GM19452 (cell line): ENCODE results near the gene FSTL5.
"Not testable (repeated sequence)": the region's sequence is repeated elsewhere in the genome, so short reads cannot be mapped to it uniquely, and the experiment has no call there.

Experiments used
- ATAC-seq: cut with Tn5 transposase; IDR thresholded peaks from one replicate; pipeline ENCODE4 v1.9.1; 2021; ENCODE audit not compliant: unreplicated experiment

Gene FSTL5

DNA sequence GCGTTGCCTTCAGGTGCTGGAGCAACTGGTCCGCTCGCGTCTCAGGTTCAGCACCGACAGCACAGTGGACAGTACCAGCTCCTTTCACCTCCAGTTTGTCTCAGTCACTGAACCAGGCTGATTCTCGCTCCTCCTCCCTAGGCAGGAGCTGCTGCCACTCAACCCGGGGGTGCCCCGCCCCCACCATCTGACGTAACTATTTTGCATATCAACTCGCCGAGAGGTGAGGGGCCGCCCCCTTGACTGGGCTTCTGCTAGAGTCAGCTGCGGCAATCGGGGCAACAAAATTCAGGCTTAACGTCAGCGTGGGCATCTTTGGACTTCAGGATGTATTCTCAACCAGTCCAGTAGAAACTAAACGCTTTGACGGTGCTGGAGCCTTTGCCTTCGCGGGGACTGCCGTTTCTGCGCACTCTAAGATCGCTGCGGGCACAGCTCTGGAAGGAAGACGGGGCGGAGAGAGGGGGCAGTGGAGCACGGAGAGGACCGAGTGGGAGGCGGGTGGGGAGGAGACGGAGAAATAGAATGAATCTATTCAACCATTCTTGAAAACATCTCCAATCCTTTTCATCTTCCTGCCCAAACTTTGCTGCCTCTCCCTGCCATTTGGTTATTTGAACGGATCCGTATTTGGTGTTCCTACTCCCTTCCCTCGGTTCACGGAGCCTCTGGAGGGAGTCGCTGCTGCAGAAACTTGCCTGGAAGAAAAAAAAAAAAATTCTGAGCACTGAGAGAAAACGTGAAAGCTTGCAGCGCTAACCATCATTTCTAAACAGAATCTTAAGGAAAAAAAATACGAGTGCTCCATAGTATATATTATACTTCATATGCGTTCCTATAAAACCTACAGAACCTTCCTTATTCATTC lies at the start of gene FSTL5:
Gene FSTL5, minus strand, starts transcription at position 109 of the 868 bp plus-strand sequence. CDS start 52,604 bp downstream, outside the sequence.
- peak; percentile 78 for ATAC-seq

DNA sequence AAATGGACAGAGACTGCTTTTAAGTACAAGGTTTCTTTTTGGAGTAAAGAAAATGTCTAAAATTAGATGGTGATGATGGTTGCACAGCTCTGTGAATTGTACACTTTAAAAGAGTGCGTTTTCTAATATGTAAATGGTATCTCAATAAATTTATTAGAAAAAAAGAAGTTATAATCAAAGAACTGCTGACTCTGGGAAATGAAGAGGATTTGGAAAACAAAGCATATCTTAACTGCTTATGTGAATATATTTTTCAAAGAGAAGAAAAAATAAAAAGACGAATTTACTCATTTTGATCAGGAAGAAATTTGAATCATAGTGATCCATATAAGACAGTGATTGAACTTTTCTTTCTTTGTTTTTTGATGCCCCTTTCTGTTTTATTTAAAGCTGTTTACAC lies 45.9 kb upstream of the FSTL5 start:
- ATAC-seq = no peak

DNA sequence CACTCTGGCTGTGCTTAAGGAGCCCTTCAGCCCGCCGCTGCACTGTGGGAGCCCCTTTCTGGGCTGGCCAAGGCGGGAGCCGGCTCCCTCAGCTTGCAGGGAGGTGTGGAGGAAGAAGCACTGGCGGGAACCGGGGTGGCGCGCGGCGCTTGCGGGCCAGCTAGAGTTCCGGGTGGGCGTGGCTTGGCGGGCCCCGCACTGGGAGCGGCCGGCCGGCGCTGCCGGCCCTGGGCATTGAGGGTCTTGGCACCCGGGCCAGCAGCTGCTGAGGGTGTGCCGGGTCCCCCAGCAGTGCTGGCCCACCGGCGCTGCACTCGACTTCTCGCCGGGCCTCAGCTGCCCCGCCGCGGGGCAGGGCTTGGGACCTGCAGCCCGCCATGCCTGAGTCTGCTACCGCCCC lies 39.7 kb upstream of the FSTL5 start:
- ATAC-seq = not testable (repeated sequence)

DNA sequence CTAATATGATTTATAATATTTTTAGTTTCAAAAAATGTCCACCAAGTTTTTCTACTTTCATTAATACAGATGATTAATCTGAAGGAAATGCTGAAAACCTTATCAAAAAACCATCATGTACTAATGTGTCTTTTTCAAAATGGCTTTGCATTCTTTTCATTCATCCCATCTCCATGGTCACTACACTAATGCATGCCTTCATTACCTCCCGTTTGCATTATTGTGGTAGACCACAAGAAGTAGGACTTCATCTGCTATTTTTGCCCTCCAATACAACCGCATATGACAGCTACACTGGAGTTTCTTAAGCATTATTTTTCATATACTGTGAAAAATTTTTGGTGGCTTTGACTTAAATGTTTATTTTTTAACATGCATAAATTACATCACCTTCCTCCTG lies 37.9 kb upstream of the FSTL5 start:
- ATAC-seq = no peak

DNA sequence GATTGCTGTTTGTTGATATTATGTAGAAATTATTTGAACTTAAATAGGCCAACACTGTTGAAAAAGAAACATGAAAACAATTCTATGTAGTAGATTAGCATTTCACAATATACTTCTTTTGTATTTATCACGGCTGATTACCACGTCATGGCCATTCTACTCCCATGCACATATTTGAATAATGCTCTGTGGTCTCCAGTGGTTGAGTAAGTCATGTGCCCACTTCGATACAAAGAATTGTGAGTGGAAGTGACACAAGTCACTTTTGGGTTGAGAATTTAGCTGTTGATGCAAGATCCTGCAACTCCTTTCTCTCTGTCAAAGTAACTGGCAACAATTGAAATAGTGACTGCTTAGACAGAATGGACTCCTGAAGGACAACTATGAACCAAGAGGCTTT lies 6.7 kb upstream of the FSTL5 start:
- no peak for ATAC-seq

DNA sequence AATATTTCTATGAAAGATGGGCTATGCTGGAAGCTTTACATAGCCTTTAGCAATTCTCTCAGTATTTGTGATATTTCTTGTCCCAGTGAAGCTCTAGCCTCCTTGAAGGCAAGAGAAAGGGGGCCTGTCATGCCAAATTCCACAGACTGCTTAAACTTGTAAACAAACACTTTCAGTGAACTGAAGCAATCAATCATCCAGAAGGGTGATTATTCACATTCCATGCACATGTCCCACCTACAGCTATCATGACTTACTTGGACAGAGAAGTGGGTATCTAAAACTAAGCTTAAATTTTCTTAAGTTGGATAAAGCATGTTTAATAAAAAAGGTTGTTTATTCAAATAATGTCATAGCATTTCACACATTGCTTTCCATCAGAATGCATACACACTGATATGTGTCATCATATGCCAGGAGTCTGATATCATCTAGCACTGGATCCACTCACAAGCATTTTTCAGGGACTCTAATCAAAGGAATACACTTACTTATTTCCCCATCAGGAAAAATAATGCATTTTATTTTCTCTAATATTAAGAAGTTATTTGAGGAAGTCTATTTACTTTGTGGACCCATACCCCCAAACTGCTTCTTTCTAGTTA lies 1.2 kb upstream of the FSTL5 start:
- no peak for ATAC-seq

DNA sequence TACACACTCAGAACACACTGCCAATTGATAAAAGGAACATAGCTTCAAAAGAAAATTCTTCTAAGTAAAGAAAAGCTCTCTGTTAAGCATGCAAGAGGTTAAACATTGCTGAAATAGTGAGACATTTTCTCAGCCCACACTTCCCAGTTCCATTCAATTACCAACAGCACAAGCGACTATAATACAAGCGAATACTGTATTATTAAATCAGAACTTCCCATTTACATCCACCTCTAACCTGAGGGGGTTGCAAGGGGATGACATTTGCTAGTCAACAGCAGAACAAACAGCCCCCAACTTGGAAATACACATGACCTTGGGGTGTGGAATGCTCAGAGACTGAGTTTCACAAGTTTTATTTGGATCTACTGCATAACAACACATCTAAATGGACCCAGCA lies 1.1 kb downstream of the FSTL5 start:
- no peak for ATAC-seq

DNA sequence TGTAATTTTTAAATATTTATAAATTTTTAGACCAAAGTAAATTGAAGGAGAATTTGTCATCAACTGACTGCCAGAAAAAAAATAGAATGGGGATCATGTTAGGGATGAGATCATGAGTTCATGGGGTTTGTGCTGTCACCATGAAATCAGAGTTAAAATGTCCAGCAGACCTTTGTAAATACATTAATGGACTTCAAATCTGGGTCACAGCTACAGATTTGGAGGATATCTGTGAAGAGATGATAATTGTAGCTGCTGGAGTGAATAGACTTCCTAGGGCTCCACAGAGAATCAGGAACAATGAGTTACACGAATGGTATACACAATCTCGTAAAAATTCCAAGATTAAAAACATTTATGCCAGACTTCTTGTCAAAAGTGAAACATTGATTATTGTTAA lies 6.6 kb downstream of the FSTL5 start:
- no peak for ATAC-seq

DNA sequence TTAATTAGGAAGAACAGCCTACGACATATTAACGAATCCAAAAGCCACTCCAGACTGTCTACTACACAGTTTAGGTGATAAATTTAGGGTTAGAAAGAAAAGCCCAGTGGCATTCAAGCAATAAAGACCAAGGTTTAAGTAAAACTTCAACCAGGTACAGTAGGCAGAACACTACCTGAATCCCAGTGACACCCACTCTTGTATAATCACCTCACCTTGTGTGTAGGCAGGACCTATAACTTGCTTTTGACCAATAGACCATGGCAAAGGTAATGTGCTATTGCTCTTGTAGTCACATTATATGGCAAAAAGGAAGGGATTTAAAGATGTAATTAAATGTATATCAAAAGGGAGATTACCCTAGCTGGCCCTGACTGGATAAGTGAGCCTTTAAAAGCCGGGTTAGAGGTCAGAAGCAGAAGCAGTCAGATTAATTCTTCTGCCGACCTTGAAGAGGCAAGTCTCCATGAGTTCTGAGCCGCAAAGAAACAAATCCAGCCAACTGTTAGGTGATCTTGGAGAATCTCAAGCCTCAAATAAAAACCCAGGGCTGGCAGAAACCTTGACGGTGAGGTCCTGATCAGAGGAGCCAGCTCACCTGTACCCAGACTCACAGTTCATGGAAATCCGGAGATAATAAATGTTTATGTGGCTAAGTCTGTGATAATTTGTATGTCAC lies 8.8 kb downstream of the FSTL5 start:
- no peak for ATAC-seq

DNA sequence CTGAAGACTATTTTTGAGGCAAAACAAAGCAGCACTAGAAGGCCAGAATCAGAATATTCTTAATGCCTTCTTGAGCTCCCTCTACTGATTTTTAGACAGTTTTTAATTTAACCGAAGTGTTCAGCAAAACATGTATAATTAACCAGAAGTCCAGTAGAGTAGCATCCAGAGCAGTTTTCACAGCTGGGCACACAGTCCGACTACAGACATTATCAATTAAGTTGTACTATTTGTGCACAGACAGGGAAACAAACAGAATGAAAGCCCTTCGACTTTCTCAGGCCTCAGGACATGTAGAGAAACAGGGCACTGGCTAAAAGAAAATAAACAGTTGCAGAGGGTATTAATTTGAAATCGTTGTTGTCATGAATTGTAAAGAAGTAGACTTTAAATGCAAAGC lies 11.9 kb downstream of the FSTL5 start:
- ATAC-seq = no peak

DNA sequence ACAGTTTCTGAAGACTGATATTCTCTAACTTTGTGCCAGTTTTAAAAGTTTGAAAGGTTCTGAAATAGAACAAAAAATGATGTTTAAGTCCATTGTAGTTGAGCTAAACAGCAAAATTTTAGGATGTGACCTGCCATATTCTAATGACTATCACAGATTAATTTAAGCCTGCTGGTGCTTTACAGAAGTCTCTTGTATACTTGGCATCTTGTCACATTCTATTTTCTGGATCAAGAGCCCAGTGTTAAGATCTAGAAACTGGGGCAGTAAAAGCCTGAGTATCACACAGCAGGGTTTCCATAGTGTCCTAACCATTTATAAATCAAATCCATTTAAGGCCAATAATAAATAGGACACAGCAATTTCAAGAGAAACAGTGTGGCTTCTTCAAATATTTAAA lies 12.4 kb downstream of the FSTL5 start:
- no peak for ATAC-seq

DNA sequence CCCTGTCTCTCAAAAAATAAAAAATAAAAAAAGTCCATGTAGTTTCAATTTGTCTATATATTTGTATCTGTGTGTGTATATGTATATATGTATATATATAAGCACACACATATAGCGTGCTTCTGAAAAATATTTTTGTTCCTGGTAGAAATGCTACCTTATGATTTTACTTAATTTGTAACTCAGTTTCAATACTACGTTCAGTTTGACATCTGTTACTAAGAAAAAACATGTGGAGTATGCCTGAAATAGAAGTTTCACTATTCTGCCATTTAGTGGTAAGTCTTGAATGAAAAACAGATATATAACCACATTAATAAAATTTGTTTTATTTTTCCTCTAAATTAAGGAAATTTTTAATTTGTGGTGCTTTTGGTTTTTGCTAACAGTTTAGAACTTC lies 14.2 kb downstream of the FSTL5 start:
- ATAC-seq = no peak

DNA sequence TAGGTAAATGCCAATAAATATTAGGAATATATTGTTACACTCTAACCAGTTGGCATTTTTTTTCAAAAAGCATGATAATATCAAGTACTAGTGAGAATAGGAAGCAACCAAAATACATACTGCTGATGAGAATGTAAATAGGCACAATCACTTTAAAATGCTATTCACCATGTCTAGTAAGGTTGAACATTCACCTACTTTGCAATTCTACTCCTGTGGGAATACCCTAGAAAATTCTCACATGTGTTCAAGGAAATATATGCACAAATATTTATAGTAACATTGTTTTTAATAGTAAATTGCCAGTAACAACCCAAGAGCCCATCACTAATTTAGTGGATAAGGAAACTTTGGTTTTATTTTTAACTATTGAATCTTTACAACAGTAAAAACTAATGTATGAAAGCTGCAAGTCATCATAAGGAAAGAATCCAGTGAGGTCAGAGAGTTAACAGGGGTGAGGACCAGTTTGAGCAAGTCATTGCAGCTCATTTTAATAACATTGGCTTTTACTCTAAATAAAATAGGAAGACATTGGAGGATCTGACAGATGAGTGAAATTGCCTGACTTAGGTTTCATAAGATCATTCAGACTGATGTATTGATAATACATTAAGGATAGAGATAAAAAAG lies 23.6 kb downstream of the FSTL5 start:
- ATAC-seq = no peak

DNA sequence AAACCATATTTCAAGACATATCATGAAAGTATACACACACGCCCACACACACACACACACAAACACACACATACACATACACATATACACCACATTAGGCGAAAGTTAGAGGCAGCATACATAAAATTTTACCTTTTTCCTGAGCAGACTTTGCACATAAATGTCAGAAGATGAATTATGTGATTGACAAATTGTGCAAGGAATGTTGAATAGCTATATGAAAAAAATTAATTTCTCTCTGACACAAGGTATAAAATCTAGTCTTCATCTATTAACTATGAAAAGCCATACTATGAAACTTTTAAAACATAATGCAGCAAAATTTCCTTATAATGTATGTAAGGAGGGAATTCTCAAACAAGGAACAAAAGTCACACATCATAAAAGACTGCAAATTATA lies 24.4 kb downstream of the FSTL5 start:
- no peak for ATAC-seq

DNA sequence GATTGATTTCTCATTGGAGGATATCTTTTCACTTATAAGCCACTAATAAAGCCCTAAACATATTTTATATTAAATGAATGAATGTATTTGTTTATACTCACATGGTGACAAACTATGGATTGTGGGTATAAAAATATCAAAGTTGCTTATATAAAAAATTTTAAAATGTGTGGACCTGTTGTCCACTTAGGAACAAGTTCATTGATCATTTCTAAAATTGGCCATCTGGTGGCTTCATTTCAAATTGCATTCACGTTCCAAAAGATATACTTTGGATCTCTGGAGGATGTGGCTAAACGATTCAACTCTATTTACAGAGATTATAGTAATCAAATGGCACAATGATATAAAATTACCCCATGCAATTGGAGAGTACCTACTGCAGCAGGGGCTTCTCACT lies 32.5 kb downstream of the FSTL5 start:
- ATAC-seq = no peak

DNA sequence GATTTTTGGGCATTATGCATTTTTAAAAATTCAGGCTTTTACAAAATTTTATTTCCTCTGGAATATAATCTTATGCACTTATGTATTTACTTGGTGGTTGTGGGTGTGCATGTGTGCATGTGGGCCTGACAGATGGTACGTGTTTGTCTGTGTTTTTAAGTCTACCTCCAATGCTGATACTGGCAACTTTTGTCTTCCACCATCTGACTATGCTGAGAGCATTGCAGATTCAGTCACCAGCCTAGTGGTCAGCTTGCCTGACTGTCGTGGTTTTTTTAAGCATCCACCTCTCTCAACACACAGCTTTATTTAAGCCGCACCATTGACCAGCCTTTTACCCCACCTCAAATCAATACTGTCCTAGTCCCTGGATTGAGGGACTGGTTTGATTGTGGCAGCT lies 37.1 kb downstream of the FSTL5 start:
- ATAC-seq = no peak

DNA sequence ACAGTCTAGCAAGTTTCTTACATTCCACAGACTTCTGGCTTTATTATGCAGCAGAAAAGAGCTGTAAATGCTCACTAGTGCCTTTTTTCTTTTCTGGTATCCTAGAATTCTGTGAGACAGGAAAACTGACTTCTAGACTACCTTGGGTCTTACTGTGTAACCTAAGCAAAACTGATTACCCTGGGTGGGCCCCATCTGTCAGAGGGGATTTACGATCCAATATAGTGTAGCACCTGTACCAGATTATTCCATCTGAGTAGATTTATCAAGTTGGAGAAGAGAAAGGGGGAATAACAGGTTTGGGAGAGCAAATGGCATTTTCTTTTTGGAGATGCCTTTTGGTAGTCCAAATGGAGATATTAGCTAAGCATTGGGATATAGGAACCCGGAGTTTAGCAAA lies 46.7 kb downstream of the FSTL5 start:
- ATAC-seq = no peak

DNA sequence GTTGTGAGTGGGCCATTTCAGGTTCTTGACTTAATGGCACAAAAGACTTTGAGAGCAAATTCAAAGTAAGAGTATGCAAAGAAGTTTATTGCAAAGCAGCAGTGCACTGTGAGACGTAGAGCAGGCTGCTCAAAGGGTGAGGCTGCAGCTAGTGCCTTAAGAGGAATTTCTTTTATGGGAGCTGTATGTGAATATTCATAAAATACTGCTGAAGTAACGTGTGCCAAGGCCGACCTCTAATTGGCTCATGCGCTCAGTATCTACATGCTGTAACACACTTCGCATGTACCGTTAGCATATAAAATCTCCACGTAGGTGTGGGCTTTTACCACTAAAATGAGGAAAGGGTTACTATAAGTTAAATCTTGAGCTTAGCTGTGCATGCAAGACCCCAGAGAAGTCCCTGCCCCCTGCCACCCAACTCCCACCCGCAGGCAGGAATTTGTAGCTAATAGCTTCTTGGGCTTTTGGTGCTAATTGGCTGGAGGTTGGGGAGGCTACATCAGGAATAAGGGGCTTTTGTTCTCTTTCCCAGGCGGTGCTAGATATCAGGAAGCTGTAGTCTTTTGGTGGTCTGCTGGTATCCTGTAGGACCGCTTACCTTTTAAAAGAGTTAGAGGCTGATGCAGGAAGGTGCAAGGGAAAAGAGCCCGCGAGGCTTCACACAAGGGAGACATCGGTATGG lies 47.6 kb downstream of the FSTL5 start:
- no peak for ATAC-seq

DNA sequence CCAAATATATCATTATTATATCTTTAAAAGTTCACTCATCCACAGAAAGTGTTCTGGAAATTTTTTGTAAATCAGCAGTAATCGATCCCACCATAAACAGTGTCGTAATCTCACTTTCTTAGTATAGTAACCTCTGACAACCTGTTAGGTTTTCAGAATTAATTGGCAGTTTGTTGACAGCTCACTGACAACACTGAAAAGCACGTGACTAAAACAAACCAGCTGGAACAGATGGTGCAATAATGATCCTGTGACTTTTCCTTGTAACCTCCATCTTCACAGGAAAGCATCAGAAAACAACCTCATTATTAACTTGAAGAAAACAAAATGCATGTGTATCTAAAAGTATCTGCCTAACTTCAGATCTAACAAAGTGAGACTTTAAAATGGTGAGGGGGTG lies 48.5 kb downstream of the FSTL5 start:
- no peak for ATAC-seq

DNA sequence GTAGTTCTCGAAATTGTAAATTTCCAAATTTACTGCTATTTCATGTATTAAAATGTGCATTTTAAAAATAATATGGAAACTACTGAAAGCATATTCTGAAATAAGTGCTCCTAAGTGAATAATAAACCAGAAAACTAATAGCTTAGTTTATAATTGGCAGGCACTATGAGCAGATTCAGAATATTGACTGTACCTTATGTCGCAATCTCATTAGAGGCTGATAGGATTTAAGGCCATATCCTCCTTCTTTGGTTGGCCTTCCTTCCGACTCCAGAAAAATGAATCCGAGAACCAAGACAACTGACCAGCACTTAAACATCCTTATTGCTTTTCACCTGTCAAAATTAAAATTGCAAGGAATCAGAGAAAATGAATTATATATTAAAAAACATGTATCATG lies 52.7 kb downstream of the FSTL5 start:
- ATAC-seq = no peak

DNA sequence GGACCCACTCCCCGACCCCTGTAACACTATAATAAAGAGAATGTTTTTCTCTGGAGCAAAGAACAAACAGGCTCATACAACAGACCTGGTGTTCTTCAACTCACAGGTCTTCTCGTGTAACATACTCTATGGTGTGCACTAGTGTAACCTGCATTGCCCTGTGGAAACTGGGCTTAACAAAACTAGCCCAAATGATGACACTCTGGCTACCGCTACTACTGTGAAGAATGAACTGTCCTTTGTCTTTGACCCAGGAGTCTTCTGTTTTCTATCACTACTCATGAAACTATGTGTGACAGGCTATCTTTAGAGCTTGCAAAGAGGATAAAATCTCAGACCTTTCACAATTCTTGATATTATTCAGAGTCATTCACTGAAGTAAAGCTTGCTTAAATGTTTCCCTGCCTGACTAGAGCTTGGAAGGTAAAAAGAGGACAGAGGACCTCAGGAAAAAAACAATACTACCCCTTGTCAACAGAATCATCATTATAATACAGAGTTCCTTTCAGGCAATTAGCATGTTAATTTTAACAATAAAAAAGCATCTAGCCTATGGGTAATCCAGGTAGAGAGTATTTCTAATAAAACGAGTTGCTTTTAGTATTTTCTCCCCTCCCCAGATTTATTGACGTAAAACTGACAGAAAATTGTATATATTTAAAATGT lies 59.2 kb downstream of the FSTL5 start:
- no peak for ATAC-seq
